SK-N-SH treated with all-trans-retinoic acid at 6 μM for 48 hours (cell line): ENCODE results near the gene CEACAM21.

Experiments used
- BACH2 ChIP-seq: fragments of 250-450 bp; sonication (Bioruptor Pico); IDR thresholded peaks from 2 replicates; pipeline ENCODE4 v1.9.0; 2021; ENCODE audit warnings: mild to moderate bottlenecking, borderline replicate concordance
- CSDC2 ChIP-seq: fragments of 250-450 bp; sonication (Bioruptor Pico); IDR thresholded peaks from 2 replicates; pipeline ENCODE4 v1.5.0; 2020; ENCODE audit warnings: mild to moderate bottlenecking, moderate library complexity
- GLIS3 ChIP-seq: fragments of 250-450 bp; sonication (Bioruptor Pico); IDR thresholded peaks from 2 replicates; pipeline ENCODE4 v1.5.0; 2020; ENCODE audit warnings: mild to moderate bottlenecking, moderate library complexity
- RARB ChIP-seq: fragments of 250-450 bp; sonication (Bioruptor Pico); IDR thresholded peaks from 2 replicates; pipeline ENCODE4 v1.8.0; 2021; ENCODE audit warnings: mild to moderate bottlenecking, moderate library complexity
- ZC3H10 ChIP-seq: fragments of 250-450 bp; sonication (Bioruptor Pico); IDR thresholded peaks from 2 replicates; pipeline ENCODE4 v1.5.1; 2021; ENCODE audit warnings: mild to moderate bottlenecking, moderate library complexity
- ZFP3 ChIP-seq: fragments of 250-450 bp; sonication (Bioruptor Pico); IDR thresholded peaks from 2 replicates; pipeline ENCODE4 v1.5.0; 2020; ENCODE audit warnings: mild to moderate bottlenecking, moderate library complexity
- ZFP30 ChIP-seq: fragments of 450-650 bp; formaldehyde crosslinking; IDR thresholded peaks from 2 replicates; pipeline ENCODE4 v1.5.0; 2022; ENCODE audit warnings: mild to moderate bottlenecking, moderate library complexity
- ZNF8 ChIP-seq: fragments of 450-650 bp; formaldehyde crosslinking; IDR thresholded peaks from 2 replicates; pipeline ENCODE4 v1.5.0; 2020; ENCODE audit warnings: mild to moderate bottlenecking, moderate library complexity
- TF ChIP-seq, protein P1 (sequence below): fragments of 250-450 bp; sonication (Bioruptor Pico); IDR thresholded peaks from 2 replicates; pipeline ENCODE4 v1.8.0; 2021; ENCODE audit warnings: low read depth, mild to moderate bottlenecking, moderate library complexity, borderline replicate concordance
- TF ChIP-seq, protein P2 (sequence below): fragments of 250-450 bp; sonication (Bioruptor Pico); IDR thresholded peaks from 2 replicates; pipeline ENCODE4 v1.8.0; 2020; ENCODE audit warnings: mild to moderate bottlenecking, moderate library complexity, borderline replicate concordance

DNA sequence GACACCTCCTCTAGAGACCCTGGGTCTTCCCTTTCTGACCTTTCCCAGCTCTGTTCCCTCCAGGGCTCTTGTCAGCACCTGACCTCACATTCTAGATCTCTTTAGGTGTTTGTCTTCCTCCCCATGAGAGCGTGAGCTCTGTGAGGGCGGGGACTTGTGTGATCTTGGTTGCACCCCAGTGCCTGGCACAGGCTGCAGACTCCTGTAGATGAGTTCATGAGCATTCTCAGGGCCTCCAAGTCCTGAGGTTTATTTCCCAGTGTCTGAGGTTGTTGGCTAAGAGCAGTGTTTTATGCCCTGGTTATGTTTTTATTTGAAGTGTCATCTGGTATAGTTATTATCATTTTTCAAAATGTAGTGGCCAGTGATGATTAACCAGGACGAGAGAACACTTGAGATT is 50.3 kb downstream of the CEACAM21 start:
- TF ChIP-seq CSDC2 (CRISPR knock-in tag) (no peak), RARB (CRISPR knock-in tag) (no peak), ZFP3 (CRISPR knock-in tag) (no peak), BACH2 (no peak), GLIS3 (CRISPR knock-in tag) (no peak), ZC3H10 (CRISPR knock-in tag) (no peak), ZFP30 (CRISPR knock-in tag) (no peak), ZNF8 (CRISPR knock-in tag) (no peak)
- TF ChIP-seq, protein P1, sequence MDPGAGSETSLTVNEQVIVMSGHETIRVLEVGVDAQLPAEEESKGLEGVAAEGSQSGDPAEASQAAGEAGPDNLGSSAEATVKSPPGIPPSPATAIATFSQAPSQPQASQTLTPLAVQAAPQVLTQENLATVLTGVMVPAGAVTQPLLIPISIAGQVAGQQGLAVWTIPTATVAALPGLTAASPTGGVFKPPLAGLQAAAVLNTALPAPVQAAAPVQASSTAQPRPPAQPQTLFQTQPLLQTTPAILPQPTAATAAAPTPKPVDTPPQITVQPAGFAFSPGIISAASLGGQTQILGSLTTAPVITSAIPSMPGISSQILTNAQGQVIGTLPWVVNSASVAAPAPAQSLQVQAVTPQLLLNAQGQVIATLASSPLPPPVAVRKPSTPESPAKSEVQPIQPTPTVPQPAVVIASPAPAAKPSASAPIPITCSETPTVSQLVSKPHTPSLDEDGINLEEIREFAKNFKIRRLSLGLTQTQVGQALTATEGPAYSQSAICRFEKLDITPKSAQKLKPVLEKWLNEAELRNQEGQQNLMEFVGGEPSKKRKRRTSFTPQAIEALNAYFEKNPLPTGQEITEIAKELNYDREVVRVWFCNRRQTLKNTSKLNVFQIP (CRISPR knock-in tag): no peak
- TF ChIP-seq, protein P2, sequence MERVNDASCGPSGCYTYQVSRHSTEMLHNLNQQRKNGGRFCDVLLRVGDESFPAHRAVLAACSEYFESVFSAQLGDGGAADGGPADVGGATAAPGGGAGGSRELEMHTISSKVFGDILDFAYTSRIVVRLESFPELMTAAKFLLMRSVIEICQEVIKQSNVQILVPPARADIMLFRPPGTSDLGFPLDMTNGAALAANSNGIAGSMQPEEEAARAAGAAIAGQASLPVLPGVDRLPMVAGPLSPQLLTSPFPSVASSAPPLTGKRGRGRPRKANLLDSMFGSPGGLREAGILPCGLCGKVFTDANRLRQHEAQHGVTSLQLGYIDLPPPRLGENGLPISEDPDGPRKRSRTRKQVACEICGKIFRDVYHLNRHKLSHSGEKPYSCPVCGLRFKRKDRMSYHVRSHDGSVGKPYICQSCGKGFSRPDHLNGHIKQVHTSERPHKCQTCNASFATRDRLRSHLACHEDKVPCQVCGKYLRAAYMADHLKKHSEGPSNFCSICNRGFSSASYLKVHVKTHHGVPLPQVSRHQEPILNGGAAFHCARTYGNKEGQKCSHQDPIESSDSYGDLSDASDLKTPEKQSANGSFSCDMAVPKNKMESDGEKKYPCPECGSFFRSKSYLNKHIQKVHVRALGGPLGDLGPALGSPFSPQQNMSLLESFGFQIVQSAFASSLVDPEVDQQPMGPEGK (CRISPR knock-in tag): no peak
